Effector memory CD8-positive, alpha-beta T cell (primary cell): ENCODE data around the gene MAEA.
A peak's percentile ranks its signal among the peaks of the same experiment; 100 is the strongest.

Source experiments
- ATAC-seq: fragments of 150-1000 bp; cut with Tn5 transposase; replicated peaks from 2 replicates; pipeline ENCODE4 v1.10.0; 2021; ENCODE audit warnings: mild to moderate bottlenecking, moderate library complexity
- DNase-seq, 3 experiments: peaks; one replicate each; pipeline ENCODE4 v3.0.0; 2021
- H3K27ac Mint-ChIP-seq, 2 donors: one replicate each; pipeline ENCODE4 v1.8.0; 2022; ENCODE audit warnings: mild to moderate bottlenecking in 2 of 2, mixed read lengths in 2 of 2, moderate library complexity in 2 of 2
- H3K27me3 Mint-ChIP-seq, 2 donors: one replicate each; pipeline ENCODE4 v1.8.0; 2022; ENCODE audit warnings: mixed read lengths in 2 of 2
- H3K36me3 Mint-ChIP-seq: one replicate; pipeline ENCODE4 v1.8.0; 2022; ENCODE audit warnings: mild to moderate bottlenecking, moderate library complexity, mixed read lengths; ENCODE audit not compliant: insufficient read depth
- H3K4me1 Mint-ChIP-seq, 2 donors: one replicate each; pipeline ENCODE4 v1.8.0; 2022; ENCODE audit warnings: low read depth in 2 of 2, mixed read lengths in 2 of 2
- H3K4me3 Mint-ChIP-seq, 2 donors: one replicate each; pipeline ENCODE4 v1.8.0; 2022; ENCODE audit warnings: mild to moderate bottlenecking in 2 of 2, mixed read lengths in 2 of 2, moderate library complexity in 2 of 2
- H3K9me3 Mint-ChIP-seq, 2 donors: one replicate each; pipeline ENCODE4 v1.8.0; 2022; ENCODE audit warnings: mixed read lengths in 2 of 2

MAEA gene

GRCh38 chr4:1337951-1338751 is 48.5 kb downstream of the MAEA start:
- ATAC-seq: no peak
- Mint-ChIP-seq H3K36me3 (peaks cover 49% of the 10 kb centered on the region), H3K4me1 (peaks cover 12 to 25% of the 10 kb centered on the region in 2 donors), H3K27ac (peak overlapping the region in 1 of 2 donors; percentile 89), H3K9me3 (no peaks in the 10 kb centered on the region), H3K4me3 (peak overlapping the region in 1 of 2 donors; percentile 24), H3K27me3 (no peaks in the 10 kb centered on the region)
- DNase-seq: no peak

- Mint-ChIP-seq H3K27me3 (no peaks in the 10 kb centered on the region), H3K27ac (peak overlapping the region; percentile 12 to 51), H3K36me3 (peaks cover 49% of the 10 kb centered on the region), H3K4me3 (no peak overlapping the region), H3K4me1 (peaks cover 12 to 25% of the 10 kb centered on the region in 2 donors), H3K9me3 (no peaks in the 10 kb centered on the region)
- no peak for DNase-seq
- no peak for ATAC-seq
These were observed 49.2 kb downstream of the MAEA start for GRCh38 chr4:1338752-1339414.

- no peaks in the 10 kb centered on the region for H3K9me3 Mint-ChIP-seq
- H3K4me1 Mint-ChIP-seq: peaks cover 12 to 24% of the 10 kb centered on the region in 2 donors
- no peaks in the 10 kb centered on the region for H3K27me3 Mint-ChIP-seq
- no peak overlapping the region for H3K4me3 Mint-ChIP-seq
- ATAC-seq (no peak), DNase-seq (no peak)
- no peak overlapping the region for H3K27ac Mint-ChIP-seq
- peaks cover 49% of the 10 kb centered on the region for H3K36me3 Mint-ChIP-seq
These were observed 49.8 kb downstream of the MAEA start for GRCh38 chr4:1339489-1339888.

DNA sequence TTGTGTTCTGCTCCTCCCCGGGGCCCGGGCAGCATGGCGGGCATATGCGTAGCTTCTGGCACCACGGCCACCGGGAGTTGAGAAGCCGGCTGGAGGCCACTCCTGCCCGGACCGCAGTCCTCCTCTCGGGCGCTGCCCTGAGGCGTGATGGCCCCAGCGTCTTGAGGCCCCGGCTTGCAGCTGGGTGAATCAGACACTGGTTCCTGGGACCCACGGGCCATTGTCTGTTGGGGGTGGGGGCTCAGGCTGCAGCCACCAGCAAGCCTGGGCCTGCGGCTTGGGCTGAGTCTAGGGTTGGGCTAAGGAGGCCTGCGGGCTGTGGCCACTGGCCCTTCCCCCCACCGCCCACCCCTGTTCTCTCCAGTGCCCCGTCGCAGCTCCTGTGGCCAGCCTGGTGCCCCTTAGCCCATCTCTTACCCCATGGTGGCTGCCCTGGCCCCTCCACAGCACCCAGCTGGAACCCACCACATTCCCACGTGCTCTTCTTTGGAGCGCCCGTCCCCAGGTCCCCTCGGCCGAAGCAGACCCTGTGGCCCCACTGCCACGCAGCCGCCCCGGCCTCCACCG is 50.6 kb downstream of the MAEA start:
- ATAC-seq (no peak), DNase-seq (no peak)
- no peak overlapping the region for H3K4me3 Mint-ChIP-seq
- peaks cover 43% of the 10 kb centered on the region for H3K36me3 Mint-ChIP-seq
- no peaks in the 10 kb centered on the region for H3K9me3 Mint-ChIP-seq
- no peak overlapping the region for H3K27ac Mint-ChIP-seq
- H3K27me3 Mint-ChIP-seq: no peaks in the 10 kb centered on the region
- H3K4me1 Mint-ChIP-seq: peaks cover 9 to 27% of the 10 kb centered on the region in 2 donors

GRCh38 chr4:1340861-1341260 is 51.2 kb downstream of the MAEA start:
- Mint-ChIP-seq H3K27me3 (no peaks in the 10 kb centered on the region), H3K27ac (no peak overlapping the region), H3K36me3 (peaks cover 46% of the 10 kb centered on the region), H3K9me3 (no peaks in the 10 kb centered on the region), H3K4me3 (no peak overlapping the region), H3K4me1 (peaks cover 13 to 32% of the 10 kb centered on the region in 2 donors)
- no peak for ATAC-seq
- no peak for DNase-seq

DNA sequence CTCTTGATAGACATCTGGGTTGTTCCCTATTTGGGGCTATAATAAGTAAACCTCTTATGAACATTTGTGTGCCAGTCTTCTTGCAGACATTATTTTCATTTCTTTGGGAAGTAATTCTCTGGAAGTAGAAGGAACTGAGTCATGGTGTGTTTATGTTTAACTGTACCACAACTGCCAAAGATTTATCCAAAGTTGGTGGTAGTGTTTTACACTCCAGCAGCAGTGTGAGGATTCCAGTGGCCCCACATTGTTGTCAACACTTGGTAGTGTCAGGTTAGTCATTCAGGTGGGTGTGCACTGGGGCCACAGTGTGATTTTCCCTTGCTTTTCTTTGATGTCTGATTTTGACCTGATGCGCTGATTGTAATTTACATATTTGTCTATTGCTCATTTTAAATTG is 52.3 kb downstream of the MAEA start:
- peak overlapping the region in 1 of 2 donors; percentile 32 for H3K27ac Mint-ChIP-seq
- no peak for DNase-seq
- H3K4me1 Mint-ChIP-seq: peaks cover 14 to 25% of the 10 kb centered on the region in 2 donors
- H3K36me3 Mint-ChIP-seq: peaks cover 40% of the 10 kb centered on the region
- H3K9me3 Mint-ChIP-seq: no peaks in the 10 kb centered on the region
- no peak for ATAC-seq
- H3K27me3 Mint-ChIP-seq: no peaks in the 10 kb centered on the region
- no peak overlapping the region for H3K4me3 Mint-ChIP-seq

DNA sequence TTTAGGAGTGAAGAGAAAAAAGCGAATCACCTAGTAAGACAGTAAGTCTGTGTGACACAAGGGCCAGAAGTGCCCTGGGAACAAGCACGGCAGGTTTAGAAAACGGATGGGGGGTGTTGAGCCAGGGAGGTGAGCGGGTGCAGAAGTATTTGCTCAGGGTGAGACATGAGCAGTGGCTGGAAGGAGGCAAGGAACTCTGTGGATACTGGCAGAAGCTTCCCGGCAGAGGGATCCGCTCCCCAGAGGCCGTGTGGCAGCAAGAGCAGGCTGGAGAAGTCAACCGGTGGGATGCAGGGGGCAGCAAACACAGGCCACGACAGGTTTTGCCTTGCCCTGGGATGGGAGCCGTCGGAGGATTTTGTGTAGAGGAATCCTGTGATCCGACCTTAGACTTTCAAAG is 55.0 kb downstream of the MAEA start:
- Mint-ChIP-seq H3K27ac (peak overlapping the region; percentile 90 to 91), H3K27me3 (no peaks in the 10 kb centered on the region)

DNA sequence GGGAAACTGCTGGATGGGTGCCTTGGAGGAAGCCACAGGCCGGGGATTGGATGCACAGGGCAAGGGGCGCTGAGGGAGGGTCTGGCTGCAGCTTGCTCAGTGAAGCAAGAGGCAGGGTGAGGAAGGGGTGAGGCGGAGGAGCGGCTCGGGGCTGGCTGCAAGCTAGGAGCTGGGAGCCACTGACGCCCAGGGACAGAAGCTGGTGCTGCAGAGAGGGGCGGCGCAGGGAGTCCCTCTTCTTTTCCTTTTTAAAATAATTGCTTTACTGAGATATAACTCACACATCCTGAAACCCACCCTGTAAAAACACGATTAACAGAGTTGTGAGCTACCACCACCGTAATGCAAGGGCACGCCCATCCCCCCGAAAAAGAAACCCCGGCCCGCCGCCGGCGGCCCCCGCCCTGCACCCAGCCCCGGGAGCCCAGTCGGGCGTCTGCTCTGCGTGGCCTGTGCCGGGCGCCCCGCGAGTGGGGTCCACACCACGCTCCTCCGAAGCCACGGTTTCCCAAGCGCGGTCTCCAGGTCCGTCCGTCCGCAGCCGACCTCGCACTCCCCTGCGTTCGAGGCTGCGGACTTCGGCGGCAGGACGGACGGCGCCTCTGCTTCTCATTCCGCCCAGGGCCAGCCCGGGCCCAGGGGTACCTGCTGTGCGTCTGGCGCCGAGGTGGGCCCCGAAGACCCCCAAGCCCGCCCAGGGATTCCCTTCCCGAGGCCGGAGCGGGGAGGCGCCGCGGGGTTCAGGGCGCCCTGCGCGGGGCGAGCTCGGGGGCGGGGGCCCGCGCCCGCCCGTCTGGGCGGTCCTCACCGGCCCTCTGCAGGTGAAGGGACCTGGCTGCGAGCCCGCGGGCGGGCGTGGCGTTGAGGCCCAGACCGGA is 56.5 kb downstream of the MAEA start:
- peak overlapping the region; percentile 86 to 87 for H3K4me3 Mint-ChIP-seq
- H3K27me3 Mint-ChIP-seq: no peaks in the 10 kb centered on the region
- peaks cover 25 to 31% of the 10 kb centered on the region in 2 donors for H3K4me1 Mint-ChIP-seq
- DNase-seq: peak; percentile 41 to 49 (median 45)
- peaks cover 10% of the 10 kb centered on the region for H3K36me3 Mint-ChIP-seq
- no peaks in the 10 kb centered on the region for H3K9me3 Mint-ChIP-seq
- ATAC-seq: peak; percentile 28
- peak overlapping the region; percentile 90 to 91 for H3K27ac Mint-ChIP-seq

More for the DNA sequence above, 55.0 kb downstream of the MAEA start:
- Mint-ChIP-seq H3K9me3 (no peaks in the 10 kb centered on the region), H3K36me3 (peaks cover 21% of the 10 kb centered on the region), H3K4me3 (peak overlapping the region; percentile 86 to 87), H3K4me1 (peaks cover 25 to 27% of the 10 kb centered on the region in 2 donors)
- ATAC-seq (no peak), DNase-seq (no peak)

DNA sequence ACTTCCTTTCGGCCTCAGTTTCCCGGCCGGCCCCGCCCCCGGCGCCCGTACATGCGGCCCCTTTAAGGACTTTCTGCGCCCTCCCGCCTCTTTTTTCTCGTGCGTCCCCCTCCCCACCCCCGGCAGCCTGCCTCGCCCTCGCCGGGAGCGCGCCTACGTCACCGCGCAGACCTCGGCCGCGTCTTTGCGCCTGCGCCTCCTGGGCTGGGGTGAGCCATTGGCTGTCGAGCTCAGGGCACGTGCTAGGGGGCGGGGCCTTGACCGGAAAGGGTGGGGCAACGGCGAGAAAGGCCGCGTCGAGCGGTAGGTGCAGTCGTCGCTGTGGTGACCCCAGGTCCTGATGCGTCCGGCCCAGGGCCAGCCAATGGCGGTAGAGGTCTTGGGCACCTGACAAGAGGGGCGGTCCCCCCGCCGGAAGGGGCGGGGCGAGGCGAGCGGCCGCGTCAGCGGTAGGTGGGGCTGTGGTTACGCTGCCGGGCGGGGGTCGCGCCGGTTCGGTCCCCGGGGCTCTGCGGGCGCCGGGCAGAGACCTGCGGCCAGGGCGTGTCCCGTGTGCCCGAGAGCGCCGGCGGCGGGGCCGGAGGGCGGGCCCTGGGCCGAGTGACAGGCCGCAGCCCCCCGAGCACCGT is 57.2 kb downstream of the MAEA start, which contains the start of gene UVSSA:
UVSSA (plus strand) TSS at position 428 of the 629 bp plus-strand sequence. CDS start 884 bp downstream, outside the sequence.
- DNase-seq (peak; percentile 100), ATAC-seq (peak; percentile 89)
- Mint-ChIP-seq H3K27ac (peak within 1 kb of the TSS; percentile 90 to 91), H3K4me1 (peaks cover 28 to 36% of the 10 kb centered on the region in 2 donors), H3K36me3 (peaks cover 9% of the 10 kb centered on the region), H3K4me3 (peak within 1 kb of the TSS; percentile 86 to 87), H3K27me3 (no peaks in the 10 kb centered on the region), H3K9me3 (no peaks in the 10 kb centered on the region)

DNA sequence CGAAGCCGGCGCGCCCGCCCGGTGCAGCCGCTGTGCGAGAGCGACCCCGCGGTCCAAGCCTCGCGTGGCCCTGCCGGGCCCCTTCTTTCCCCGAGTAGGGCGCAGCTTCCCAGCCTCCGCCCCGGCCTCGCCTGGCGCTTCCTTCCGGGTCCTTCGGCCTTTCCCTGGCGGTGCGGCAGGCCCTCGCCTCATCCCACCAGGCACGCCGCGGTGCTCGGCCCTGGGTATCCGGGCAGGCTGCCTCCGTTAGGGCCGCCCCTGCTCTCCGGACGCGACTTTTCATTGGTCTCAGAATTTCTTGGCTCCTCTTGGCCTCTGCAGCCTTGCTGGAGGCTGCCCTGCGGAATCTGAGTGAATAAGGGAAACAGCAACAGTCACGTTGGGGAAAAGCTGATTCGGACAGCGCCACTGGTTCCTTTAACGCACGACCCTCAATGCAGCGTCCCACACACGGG is 57.7 kb downstream of the MAEA start:
- Mint-ChIP-seq H3K4me3 (peak overlapping the region; percentile 86 to 87), H3K4me1 (peaks cover 28 to 39% of the 10 kb centered on the region in 2 donors), H3K27me3 (no peaks in the 10 kb centered on the region), H3K36me3 (peaks cover 9% of the 10 kb centered on the region), H3K9me3 (no peaks in the 10 kb centered on the region), H3K27ac (peak overlapping the region; percentile 85 to 90)
- peak in 1 of 3 experiments; percentile 27 for DNase-seq
- ATAC-seq: peak; percentile 19

- Mint-ChIP-seq H3K27ac (peak overlapping the region; percentile 85 to 90), H3K4me3 (peak overlapping the region; percentile 86 to 87), H3K36me3 (peaks cover 9% of the 10 kb centered on the region), H3K27me3 (no peaks in the 10 kb centered on the region), H3K4me1 (peaks cover 28 to 39% of the 10 kb centered on the region in 2 donors), H3K9me3 (no peaks in the 10 kb centered on the region)
- ATAC-seq: no peak
- DNase-seq: no peak
These were observed 58.4 kb downstream of the MAEA start for GRCh38 chr4:1348014-1348513.

- Mint-ChIP-seq H3K9me3 (no peaks in the 10 kb centered on the region), H3K36me3 (peaks cover 9% of the 10 kb centered on the region), H3K4me3 (peak overlapping the region in 1 of 2 donors; percentile 34), H3K27me3 (no peaks in the 10 kb centered on the region), H3K27ac (peak overlapping the region; percentile 85 to 90), H3K4me1 (peaks cover 28 to 39% of the 10 kb centered on the region in 2 donors)
- DNase-seq (no peak), ATAC-seq (no peak)
These were observed 59.1 kb downstream of the MAEA start for GRCh38 chr4:1348746-1349145.
